GM13977 (cell line): ENCODE results near the gene NTM.

Source experiments
- DNase-seq: peaks from one replicate; pipeline ENCODE4 v3.0.0; 2012; ENCODE audit warnings: low spot score
- CTCF ChIP-seq: IDR thresholded peaks from 2 replicates; pipeline ENCODE4 v1.5.1; 2012; ENCODE audit warnings: mild to moderate bottlenecking, control low read depth; ENCODE audit not compliant: insufficient read depth; ENCODE audit errors: extremely low read depth, missing control alignments
- in situ Hi-C: fragments of 300-500 bp; cut with MboI; formaldehyde crosslinking; loops from one replicate; pipeline ENCODE4 v1.12.0; 2022; ENCODE audit warnings: low sequenced_read_pairs, low pct_unique_long_range_greater_than_20kb, mixed read lengths, inconsistent platforms; ENCODE audit not compliant: unreplicated experiment

NTM gene

GRCh38 chr11:132051704-132052103 is 681.3 kb downstream of the NTM start:
- no peak for TF ChIP-seq CTCF
- in situ Hi-C loops = no loop called here
- no peak for DNase-seq

- in situ Hi-C loops = no loop called here
- DNase-seq = no peak
- TF ChIP-seq CTCF = no peak
These were observed 681.9 kb downstream of the NTM start for GRCh38 chr11:132052342-132052741.

- DNase-seq = no peak
- in situ Hi-C loops = no loop called here
- no peak for TF ChIP-seq CTCF
These were observed 682.5 kb downstream of the NTM start for GRCh38 chr11:132052904-132053303.

- no peak for TF ChIP-seq CTCF
- DNase-seq = no peak
- in situ Hi-C loops = no loop called here
These were observed 684.4 kb downstream of the NTM start for GRCh38 chr11:132054822-132055221.

GRCh38 chr11:132055296-132055695 is 684.9 kb downstream of the NTM start:
- DNase-seq = no peak
- TF ChIP-seq CTCF = no peak
- in situ Hi-C loops = no loop called here

- TF ChIP-seq CTCF = no peak
- no peak for DNase-seq
- in situ Hi-C loops = no loop called here
These were observed 686.3 kb downstream of the NTM start for GRCh38 chr11:132056689-132057088.

GRCh38 chr11:132057266-132057665 is 686.9 kb downstream of the NTM start:
- no peak for DNase-seq
- no peak for TF ChIP-seq CTCF
- in situ Hi-C loops = no loop called here
